Neural cell (in vitro differentiated cells): Measurements from ENCODE around the gene S1PR2.

Experiments
- EP300 ChIP-seq: fragments of 450-650 bp; conservative IDR thresholded peaks from 2 replicates; pipeline ENCODE4 v1.6.1; 2014; ENCODE audit warnings: antibody characterized with exemption, mild to moderate bottlenecking, moderate library complexity; ENCODE audit not compliant: poor library complexity, severe bottlenecking
- EZH2 ChIP-seq: fragments of 200-600, 300-800 bp; shearing (Covaris generic), sonication (generic); IDR thresholded peaks from 2 replicates; pipeline ENCODE4 v1.6.1; 2014; ENCODE audit warnings: antibody characterized with exemption, low read length, borderline replicate concordance, mild to moderate bottlenecking; ENCODE audit not compliant: insufficient read depth, poor library complexity, severe bottlenecking
- POLR2AphosphoS5 ChIP-seq: IDR thresholded peaks from 2 replicates; pipeline ENCODE4 v1.6.1; 2012
- SMC3 ChIP-seq: fragments of 450-650 bp; conservative IDR thresholded peaks from 2 replicates; pipeline ENCODE4 v1.6.1; 2014; ENCODE audit warnings: antibody characterized with exemption, mild to moderate bottlenecking, moderate library complexity; ENCODE audit not compliant: poor library complexity
- TF ChIP-seq, protein P1 (sequence below): fragments of 450-650 bp; IDR thresholded peaks from 2 replicates; pipeline ENCODE4 v1.5.1; 2014; ENCODE audit warnings: antibody characterized with exemption, mild to moderate bottlenecking, moderate library complexity; ENCODE audit not compliant: poor library complexity, severe bottlenecking
- TF ChIP-seq, protein P2 (sequence below): IDR thresholded peaks from 2 replicates; pipeline ENCODE4 v1.6.1; 2012; ENCODE audit warnings: borderline replicate concordance

DNA sequence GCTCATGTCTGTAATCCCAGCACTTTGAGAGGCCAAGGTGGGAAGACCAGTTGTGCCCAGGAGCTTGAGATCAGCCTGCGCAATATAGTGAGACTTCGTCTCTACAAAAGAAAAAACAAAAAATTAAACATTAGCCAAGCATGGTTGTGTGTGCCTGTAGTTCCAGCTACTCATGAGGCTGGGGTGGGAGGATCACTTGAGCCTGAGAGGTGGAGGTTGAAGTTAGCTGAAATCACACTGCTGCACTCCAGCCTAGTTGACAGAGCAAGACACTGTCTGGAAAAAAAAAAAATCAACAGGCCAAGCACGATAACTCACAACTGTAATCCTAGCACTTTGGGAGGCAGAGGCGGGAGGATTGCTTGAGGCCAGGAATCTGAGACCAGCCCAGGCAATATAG is 3.9 kb upstream of the S1PR2 start:
- TF ChIP-seq, protein P1, sequence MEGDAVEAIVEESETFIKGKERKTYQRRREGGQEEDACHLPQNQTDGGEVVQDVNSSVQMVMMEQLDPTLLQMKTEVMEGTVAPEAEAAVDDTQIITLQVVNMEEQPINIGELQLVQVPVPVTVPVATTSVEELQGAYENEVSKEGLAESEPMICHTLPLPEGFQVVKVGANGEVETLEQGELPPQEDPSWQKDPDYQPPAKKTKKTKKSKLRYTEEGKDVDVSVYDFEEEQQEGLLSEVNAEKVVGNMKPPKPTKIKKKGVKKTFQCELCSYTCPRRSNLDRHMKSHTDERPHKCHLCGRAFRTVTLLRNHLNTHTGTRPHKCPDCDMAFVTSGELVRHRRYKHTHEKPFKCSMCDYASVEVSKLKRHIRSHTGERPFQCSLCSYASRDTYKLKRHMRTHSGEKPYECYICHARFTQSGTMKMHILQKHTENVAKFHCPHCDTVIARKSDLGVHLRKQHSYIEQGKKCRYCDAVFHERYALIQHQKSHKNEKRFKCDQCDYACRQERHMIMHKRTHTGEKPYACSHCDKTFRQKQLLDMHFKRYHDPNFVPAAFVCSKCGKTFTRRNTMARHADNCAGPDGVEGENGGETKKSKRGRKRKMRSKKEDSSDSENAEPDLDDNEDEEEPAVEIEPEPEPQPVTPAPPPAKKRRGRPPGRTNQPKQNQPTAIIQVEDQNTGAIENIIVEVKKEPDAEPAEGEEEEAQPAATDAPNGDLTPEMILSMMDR = no peak
- no peak for TF ChIP-seq EZH2
- no peak for TF ChIP-seq SMC3
- TF ChIP-seq, protein P2, sequence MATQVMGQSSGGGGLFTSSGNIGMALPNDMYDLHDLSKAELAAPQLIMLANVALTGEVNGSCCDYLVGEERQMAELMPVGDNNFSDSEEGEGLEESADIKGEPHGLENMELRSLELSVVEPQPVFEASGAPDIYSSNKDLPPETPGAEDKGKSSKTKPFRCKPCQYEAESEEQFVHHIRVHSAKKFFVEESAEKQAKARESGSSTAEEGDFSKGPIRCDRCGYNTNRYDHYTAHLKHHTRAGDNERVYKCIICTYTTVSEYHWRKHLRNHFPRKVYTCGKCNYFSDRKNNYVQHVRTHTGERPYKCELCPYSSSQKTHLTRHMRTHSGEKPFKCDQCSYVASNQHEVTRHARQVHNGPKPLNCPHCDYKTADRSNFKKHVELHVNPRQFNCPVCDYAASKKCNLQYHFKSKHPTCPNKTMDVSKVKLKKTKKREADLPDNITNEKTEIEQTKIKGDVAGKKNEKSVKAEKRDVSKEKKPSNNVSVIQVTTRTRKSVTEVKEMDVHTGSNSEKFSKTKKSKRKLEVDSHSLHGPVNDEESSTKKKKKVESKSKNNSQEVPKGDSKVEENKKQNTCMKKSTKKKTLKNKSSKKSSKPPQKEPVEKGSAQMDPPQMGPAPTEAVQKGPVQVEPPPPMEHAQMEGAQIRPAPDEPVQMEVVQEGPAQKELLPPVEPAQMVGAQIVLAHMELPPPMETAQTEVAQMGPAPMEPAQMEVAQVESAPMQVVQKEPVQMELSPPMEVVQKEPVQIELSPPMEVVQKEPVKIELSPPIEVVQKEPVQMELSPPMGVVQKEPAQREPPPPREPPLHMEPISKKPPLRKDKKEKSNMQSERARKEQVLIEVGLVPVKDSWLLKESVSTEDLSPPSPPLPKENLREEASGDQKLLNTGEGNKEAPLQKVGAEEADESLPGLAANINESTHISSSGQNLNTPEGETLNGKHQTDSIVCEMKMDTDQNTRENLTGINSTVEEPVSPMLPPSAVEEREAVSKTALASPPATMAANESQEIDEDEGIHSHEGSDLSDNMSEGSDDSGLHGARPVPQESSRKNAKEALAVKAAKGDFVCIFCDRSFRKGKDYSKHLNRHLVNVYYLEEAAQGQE = no peak
- TF ChIP-seq EP300 = no peak
- no peak for TF ChIP-seq POLR2AphosphoS5
